ENCODE results near the gene RNF130.
"Not testable (repeated sequence)": the region's sequence is repeated elsewhere in the genome, so short reads cannot be mapped to it uniquely, and the experiment has no call there.

Gene RNF130

DNA sequence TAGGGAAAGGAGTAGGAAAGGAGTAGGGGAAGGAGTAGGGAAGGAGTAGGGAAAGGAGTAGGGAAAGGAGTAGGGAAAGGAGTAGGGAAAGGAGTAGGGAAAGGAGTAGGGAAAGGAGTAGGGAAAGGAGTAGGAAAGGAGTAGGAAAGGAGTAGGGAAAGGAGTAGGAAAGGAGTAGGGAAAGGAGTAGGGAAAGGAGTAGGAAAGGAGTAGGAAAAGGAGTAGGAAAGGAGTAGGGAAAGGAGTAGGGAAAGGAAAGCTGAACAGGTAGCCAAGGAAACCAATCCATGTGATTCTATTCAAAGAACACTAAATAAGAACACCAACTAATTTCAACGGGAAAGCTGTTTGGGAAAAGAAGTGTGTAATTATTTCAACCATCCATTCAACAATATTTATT is 56.0 kb downstream of the RNF130 start:
- H3K27ac ChIP-seq (ENCODE audit: extremely low read depth, low read depth, low read length); H3K9me3 ChIP-seq (ENCODE audit: control insufficient read depth, insufficient read depth, low read depth, low read length); H3K4me1 ChIP-seq (ENCODE audit: control insufficient read depth, insufficient read depth, low read length); CTCF ChIA-PET; H3K4me3 ChIP-seq (ENCODE audit: low read depth, low read length); POLR2A ChIA-PET: not testable (repeated sequence)
- peak; percentile 79 for TF ChIP-seq PRDM1 (tag by site-specific recombination; IDR thresholded peaks at IDR 0.05)
- H3K36me3 ChIP-seq (ENCODE audit: control insufficient read depth in 2 of 2, insufficient read depth in 1 of 2, low read length in 2 of 2) = peaks cover 4 to 22% of the 10 kb centered on the region in 2 experiments; a peak in 2 of 3 replicates

DNA sequence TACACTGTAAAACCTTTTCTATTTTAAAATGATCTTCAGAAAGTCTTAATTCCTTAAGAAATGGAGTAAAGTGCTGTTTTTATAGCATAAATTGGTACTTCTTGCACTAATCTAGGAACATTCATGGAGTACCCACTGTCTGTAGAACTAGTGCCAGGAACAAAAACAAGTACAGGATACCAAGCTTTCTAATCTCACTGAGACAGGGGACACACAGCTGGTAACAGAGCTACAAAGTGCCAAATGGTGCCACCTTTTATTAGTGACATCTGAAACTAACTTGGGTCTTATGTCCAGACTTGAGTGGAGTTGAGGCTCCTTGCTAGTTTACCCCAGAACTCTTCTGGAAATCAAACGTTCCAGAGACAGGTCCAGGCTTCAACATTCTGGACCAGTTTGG is 57.9 kb downstream of the RNF130 start:
- no peak overlapping the region for H3K27ac ChIP-seq (ENCODE audit: extremely low read depth, low read depth, low read length)
- H3K36me3 ChIP-seq (ENCODE audit: control insufficient read depth in 2 of 2, insufficient read depth in 1 of 2, low read length in 2 of 2) = peaks cover 4 to 15% of the 10 kb centered on the region in 2 experiments; a peak in 2 of 3 replicates
- no peak overlapping the region for H3K4me3 ChIP-seq (ENCODE audit: low read depth, low read length)
- no peaks in the 10 kb centered on the region for H3K4me1 ChIP-seq (ENCODE audit: control insufficient read depth, insufficient read depth, low read length)
- no peaks in the 10 kb centered on the region for H3K9me3 ChIP-seq (ENCODE audit: control insufficient read depth, insufficient read depth, low read depth, low read length)
- no peak for TF ChIP-seq ZNF26 (tag by site-specific recombination; IDR thresholded peaks at IDR 0.05)
- no peak for TF ChIP-seq SALL2 (tag by site-specific recombination; IDR thresholded peaks at IDR 0.05; ENCODE audit: borderline replicate concordance)
- POLR2A ChIA-PET = no interaction called here
- CTCF ChIA-PET = interaction anchor here (1.0 kb wide), 1 partner anchor 78 kb away, joined by 3 read pairs; no protein-coding TSS in a partner anchor

DNA sequence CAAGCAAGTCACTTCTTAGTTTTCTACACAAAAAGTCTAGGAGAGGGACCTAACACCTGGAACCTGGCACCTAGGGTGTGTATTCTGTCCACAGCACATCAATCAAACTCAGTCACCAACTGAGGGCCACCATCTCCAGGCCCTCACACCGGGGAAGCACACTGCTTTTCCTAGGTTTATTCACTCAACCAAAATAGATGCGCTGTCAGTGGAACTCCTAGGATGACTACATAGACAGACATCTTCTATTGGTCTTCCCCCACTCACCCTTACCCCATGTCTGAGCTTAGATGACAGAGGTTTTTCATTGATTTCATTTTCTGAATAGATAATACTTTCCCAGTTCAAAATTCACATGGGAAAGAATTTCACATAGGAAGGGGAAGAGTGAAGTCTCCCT is 59.2 kb downstream of the RNF130 start:
- H3K9me3 ChIP-seq (ENCODE audit: control insufficient read depth, insufficient read depth, low read depth, low read length) = no peaks in the 10 kb centered on the region
- ChIA-PET CTCF (no interaction called here), POLR2A (no interaction called here)
- H3K27ac ChIP-seq (ENCODE audit: extremely low read depth, low read depth, low read length) = no peak overlapping the region
- no peak overlapping the region for H3K4me3 ChIP-seq (ENCODE audit: low read depth, low read length)
- TF ChIP-seq ZNF530 (tag by site-specific recombination; IDR thresholded peaks at IDR 0.05; ENCODE audit: low read depth) (no peak), ZNF670 (tag by site-specific recombination; IDR thresholded peaks at IDR 0.05; ENCODE audit: low read depth) (no peak), ZNF596 (tag by site-specific recombination; IDR thresholded peaks at IDR 0.05) (no peak), OVOL3 (tag by site-specific recombination; IDR thresholded peaks at IDR 0.05) (no peak), HOXD13 (CRISPR knock-in tag; IDR thresholded peaks at IDR 0.05; ENCODE audit: borderline replicate concordance) (no peak), ZNF639 (tag by site-specific recombination; IDR thresholded peaks at IDR 0.05) (no peak), ZNF37A (tag by site-specific recombination; IDR thresholded peaks at IDR 0.05) (no peak), ZNF341 (tag by site-specific recombination; IDR thresholded peaks at IDR 0.05; ENCODE audit: low read depth) (no peak), ZNF473 (tag by site-specific recombination; IDR thresholded peaks at IDR 0.05) (no peak), ZFP41 (tag by site-specific recombination; IDR thresholded peaks at IDR 0.05; ENCODE audit: borderline replicate concordance) (no peak), ZNF621 (tag by site-specific recombination; IDR thresholded peaks at IDR 0.05) (no peak), GFI1B (tag by site-specific recombination; IDR thresholded peaks at IDR 0.05) (no peak), ZBTB8A (tag by site-specific recombination; IDR thresholded peaks at IDR 0.05) (no peak), ZNF510 (tag by site-specific recombination; IDR thresholded peaks at IDR 0.05; ENCODE audit: insufficient replicate concordance) (no peak), ZNF16 (tag by site-specific recombination; IDR thresholded peaks at IDR 0.05; ENCODE audit: low read depth) (no peak), ZNF514 (tag by site-specific recombination; IDR thresholded peaks at IDR 0.05) (no peak), ZNF24 (tag by site-specific recombination; IDR thresholded peaks at IDR 0.05) (no peak)
- TF ChIP-seq, protein P1, sequence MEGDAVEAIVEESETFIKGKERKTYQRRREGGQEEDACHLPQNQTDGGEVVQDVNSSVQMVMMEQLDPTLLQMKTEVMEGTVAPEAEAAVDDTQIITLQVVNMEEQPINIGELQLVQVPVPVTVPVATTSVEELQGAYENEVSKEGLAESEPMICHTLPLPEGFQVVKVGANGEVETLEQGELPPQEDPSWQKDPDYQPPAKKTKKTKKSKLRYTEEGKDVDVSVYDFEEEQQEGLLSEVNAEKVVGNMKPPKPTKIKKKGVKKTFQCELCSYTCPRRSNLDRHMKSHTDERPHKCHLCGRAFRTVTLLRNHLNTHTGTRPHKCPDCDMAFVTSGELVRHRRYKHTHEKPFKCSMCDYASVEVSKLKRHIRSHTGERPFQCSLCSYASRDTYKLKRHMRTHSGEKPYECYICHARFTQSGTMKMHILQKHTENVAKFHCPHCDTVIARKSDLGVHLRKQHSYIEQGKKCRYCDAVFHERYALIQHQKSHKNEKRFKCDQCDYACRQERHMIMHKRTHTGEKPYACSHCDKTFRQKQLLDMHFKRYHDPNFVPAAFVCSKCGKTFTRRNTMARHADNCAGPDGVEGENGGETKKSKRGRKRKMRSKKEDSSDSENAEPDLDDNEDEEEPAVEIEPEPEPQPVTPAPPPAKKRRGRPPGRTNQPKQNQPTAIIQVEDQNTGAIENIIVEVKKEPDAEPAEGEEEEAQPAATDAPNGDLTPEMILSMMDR (tag by site-specific recombination; IDR thresholded peaks at IDR 0.05) = no peak
- peaks cover 3% of the 10 kb centered on the region; the same call in 1 of the 2 replicates for H3K4me1 ChIP-seq (ENCODE audit: control insufficient read depth, insufficient read depth, low read length)
- peaks cover 4 to 15% of the 10 kb centered on the region in 2 experiments; a peak in 2 of 3 replicates for H3K36me3 ChIP-seq (ENCODE audit: control insufficient read depth in 2 of 2, insufficient read depth in 1 of 2, low read length in 2 of 2)

Measured in HEK293 (cell line).